Activated T-cell treated with anti-CD3 and anti-CD28 coated beads, Interleukin-2, amount 50 U/mL, for 1 hour (primary cell): ENCODE data around the gene SLBP.

Experiments
- DNase-seq: peaks from one replicate; pipeline ENCODE4 v3.0.0-alpha.2; 2020

Gene SLBP

GRCh38 chr4:1644891-1645657 is 67.0 kb downstream of the SLBP start:
- DNase-seq: no peak

GRCh38 chr4:1643971-1644735 is 68.0 kb downstream of the SLBP start:
- DNase-seq: no peak
